Parathyroid adenoma (tissue), 2 donors: ENCODE results near the gene DSCAML1.

Experiments
- H2AFZ ChIP-seq: fragments of 300-600 bp; sonication (generic); one replicate; pipeline ENCODE4 v1.7.0; 2017; ENCODE audit warnings: antibody characterized with exemption, mild to moderate bottlenecking
- H3K27ac ChIP-seq: fragments of 300-600 bp; sonication (generic); one replicate; pipeline ENCODE4 v1.7.0; 2017
- H3K27me3 ChIP-seq: fragments of 300-600 bp; sonication (generic); one replicate; pipeline ENCODE4 v1.7.0; 2017; ENCODE audit warnings: low read length; ENCODE audit not compliant: control insufficient read depth, insufficient read depth
- H3K36me3 ChIP-seq: fragments of 300-600 bp; sonication (generic); one replicate; pipeline ENCODE4 v1.7.0; 2017; ENCODE audit warnings: low read length; ENCODE audit not compliant: control insufficient read depth, insufficient read depth
- H3K4me1 ChIP-seq: fragments of 300-600 bp; sonication (generic); one replicate; pipeline ENCODE4 v1.7.0; 2017; ENCODE audit warnings: control low read depth
- H3K4me2 ChIP-seq: fragments of 300-600 bp; sonication (generic); one replicate; pipeline ENCODE4 v1.7.0; 2017; ENCODE audit warnings: low read length
- H3K4me3 ChIP-seq: fragments of 300-600 bp; sonication (generic); one replicate; pipeline ENCODE4 v1.7.0; 2017; ENCODE audit warnings: low read depth, low read length
- H3K79me2 ChIP-seq: fragments of 300-600 bp; sonication (generic); one replicate; pipeline ENCODE4 v1.7.0; 2017; ENCODE audit warnings: control low read depth
- H3K9ac ChIP-seq: fragments of 300-600 bp; sonication (generic); one replicate; pipeline ENCODE4 v1.7.0; 2017; ENCODE audit warnings: mild to moderate bottlenecking
- H3K9me3 ChIP-seq: fragments of 300-600 bp; sonication (generic); one replicate; pipeline ENCODE4 v1.7.0; 2017; ENCODE audit warnings: low read length; ENCODE audit not compliant: control insufficient read depth
- CTCF ChIP-seq: fragments of 300-600 bp; sonication (generic); IDR thresholded peaks from one replicate; pipeline ENCODE4 v1.7.0; 2017; ENCODE audit warnings: antibody characterized with exemption, mild to moderate bottlenecking
- donor health status: primary hyperparathyroidism.

DSCAML1 gene

DNA sequence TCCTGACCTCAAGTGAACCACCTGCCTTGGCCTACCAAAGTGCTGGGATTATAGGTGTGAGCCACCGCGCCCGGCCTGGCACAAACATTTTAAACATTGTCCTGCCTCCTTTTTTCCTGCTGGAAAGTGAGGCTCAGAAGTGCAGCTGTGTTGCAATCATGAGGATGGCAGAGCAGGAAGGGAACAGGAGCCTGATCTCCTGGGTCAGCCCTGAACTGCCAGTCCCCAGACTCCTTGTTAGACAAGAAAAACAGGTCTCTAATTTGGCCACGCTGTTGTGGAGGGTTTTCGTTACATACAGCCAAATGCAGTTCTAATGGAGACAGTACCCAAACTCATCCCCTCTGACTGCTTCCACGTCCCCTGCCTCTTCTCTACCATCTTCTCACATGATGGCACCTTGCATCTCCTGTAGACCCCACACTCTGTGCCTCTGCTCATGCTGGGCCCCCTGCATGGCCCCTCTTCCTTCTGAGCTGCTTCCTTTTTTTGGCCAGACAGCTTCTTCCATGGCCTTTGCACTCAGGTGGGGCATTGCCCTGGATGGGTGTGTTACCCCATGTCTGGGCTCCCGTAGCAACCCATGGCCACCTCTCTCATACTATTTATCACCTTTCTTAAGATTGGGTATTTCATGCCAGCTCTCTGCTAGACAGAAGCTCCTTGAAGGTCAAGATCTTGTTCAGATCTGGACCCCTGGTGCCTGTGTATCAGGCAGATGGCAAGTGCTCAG is 242.2 kb downstream of the DSCAML1 start:
- no peak overlapping the region for H3K4me3 ChIP-seq
- H3K4me1 ChIP-seq: no peaks in the 10 kb centered on the region
- H3K36me3 ChIP-seq: no peaks in the 10 kb centered on the region
- no peak for TF ChIP-seq CTCF
- no peaks in the 10 kb centered on the region for H3K79me2 ChIP-seq
- no peak overlapping the region for H3K9ac ChIP-seq
- no peak overlapping the region for H3K4me2 ChIP-seq
- H3K9me3 ChIP-seq: no peaks in the 10 kb centered on the region
- H3K27me3 ChIP-seq: no peaks in the 10 kb centered on the region
- H2AFZ ChIP-seq: no peak overlapping the region
- no peak overlapping the region for H3K27ac ChIP-seq

DNA sequence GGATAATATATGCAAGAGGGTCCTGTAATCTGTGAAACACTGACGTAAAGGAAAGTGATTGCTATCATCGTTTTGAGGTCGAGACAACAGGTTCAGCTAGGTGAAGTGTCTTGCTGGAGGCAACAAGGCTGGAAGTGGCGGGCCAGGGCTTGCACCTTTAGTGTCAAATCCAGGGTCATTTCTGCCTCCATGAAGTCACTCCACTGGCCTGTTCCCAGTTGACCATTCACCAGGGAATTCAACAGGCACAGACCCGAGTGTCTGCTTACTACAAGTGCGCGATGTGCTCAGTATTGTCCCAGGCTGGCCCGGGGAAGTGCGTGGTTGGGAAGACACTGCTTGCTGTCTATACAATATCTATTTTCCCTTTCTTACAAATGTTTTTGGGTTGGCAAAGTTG is 244.4 kb downstream of the DSCAML1 start:
- no peak overlapping the region for H2AFZ ChIP-seq
- H3K4me3 ChIP-seq: no peak overlapping the region
- H3K27me3 ChIP-seq: no peaks in the 10 kb centered on the region
- no peaks in the 10 kb centered on the region for H3K79me2 ChIP-seq
- no peak overlapping the region for H3K9ac ChIP-seq
- no peaks in the 10 kb centered on the region for H3K9me3 ChIP-seq
- TF ChIP-seq CTCF: no peak
- no peaks in the 10 kb centered on the region for H3K4me1 ChIP-seq
- no peak overlapping the region for H3K27ac ChIP-seq
- H3K36me3 ChIP-seq: no peaks in the 10 kb centered on the region
- H3K4me2 ChIP-seq: no peak overlapping the region

GRCh38 chr11:117551761-117552343 is 245.2 kb downstream of the DSCAML1 start:
- no peaks in the 10 kb centered on the region for H3K4me1 ChIP-seq
- no peak overlapping the region for H3K27ac ChIP-seq
- no peak overlapping the region for H3K4me2 ChIP-seq
- H3K27me3 ChIP-seq: no peaks in the 10 kb centered on the region
- no peak overlapping the region for H2AFZ ChIP-seq
- no peaks in the 10 kb centered on the region for H3K9me3 ChIP-seq
- no peak overlapping the region for H3K9ac ChIP-seq
- H3K36me3 ChIP-seq: no peaks in the 10 kb centered on the region
- TF ChIP-seq CTCF: no peak
- H3K79me2 ChIP-seq: no peaks in the 10 kb centered on the region
- H3K4me3 ChIP-seq: no peak overlapping the region

DNA sequence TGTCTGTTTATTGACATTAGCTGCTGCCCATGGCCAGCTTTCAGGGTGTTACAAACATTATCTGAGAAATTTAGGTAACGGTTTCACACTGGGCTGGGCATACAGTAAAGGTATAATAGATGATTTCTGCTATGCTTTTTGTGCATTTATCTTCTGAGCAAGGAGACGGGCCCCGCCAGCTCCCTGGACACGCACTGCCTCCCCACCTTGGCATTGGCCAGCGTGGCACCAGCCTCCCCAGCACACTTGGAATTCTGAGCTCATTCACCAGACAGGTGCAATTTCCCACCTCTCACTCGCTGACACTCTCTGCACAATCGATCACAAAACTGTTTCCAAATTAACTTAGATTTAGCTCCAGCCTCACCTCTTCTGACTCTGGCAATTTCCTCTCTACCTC is 246.6 kb downstream of the DSCAML1 start:
- no peaks in the 10 kb centered on the region for H3K4me1 ChIP-seq
- H3K36me3 ChIP-seq: no peaks in the 10 kb centered on the region
- no peaks in the 10 kb centered on the region for H3K9me3 ChIP-seq
- no peaks in the 10 kb centered on the region for H3K79me2 ChIP-seq
- H3K4me2 ChIP-seq: no peak overlapping the region
- TF ChIP-seq CTCF: no peak
- H3K9ac ChIP-seq: no peak overlapping the region
- no peaks in the 10 kb centered on the region for H3K27me3 ChIP-seq
- H3K4me3 ChIP-seq: no peak overlapping the region
- no peak overlapping the region for H3K27ac ChIP-seq
- H2AFZ ChIP-seq: no peak overlapping the region

- no peak overlapping the region for H3K27ac ChIP-seq
These were observed 247.6 kb downstream of the DSCAML1 start for GRCh38 chr11:117549417-117549816.

More at GRCh38 chr11:117549417-117549816, 247.6 kb downstream of the DSCAML1 start:
- Histone ChIP-seq H3K79me2 (no peaks in the 10 kb centered on the region), H3K4me1 (no peaks in the 10 kb centered on the region), H3K9me3 (no peaks in the 10 kb centered on the region), H3K4me3 (no peak overlapping the region), H2AFZ (no peak overlapping the region), H3K4me2 (no peak overlapping the region), H3K36me3 (no peaks in the 10 kb centered on the region), H3K9ac (no peak overlapping the region), H3K27me3 (no peaks in the 10 kb centered on the region)
- TF ChIP-seq CTCF: no peak
